GM23248 (cell line): ENCODE data around the gene MOB2.

Experiments
- EZH2 ChIP-seq: fragments of 200-600 bp; sonication (generic); IDR thresholded peaks from 2 replicates; pipeline ENCODE4 v1.6.1; 2018; ENCODE audit warnings: antibody characterized with exemption, mild to moderate bottlenecking; ENCODE audit not compliant: insufficient read depth, poor library complexity, severe bottlenecking
- EZH2phosphoT487 ChIP-seq: fragments of 200-600 bp; sonication (generic); IDR thresholded peaks from 2 replicates; pipeline ENCODE4 v1.6.1; 2018; ENCODE audit warnings: antibody characterized with exemption, moderate library complexity, mild to moderate bottlenecking, low read depth; ENCODE audit not compliant: insufficient read depth

GRCh38 chr11:1458340-1459218, 28.0 kb downstream of the MOB2 start:
- no peak for TF ChIP-seq EZH2
- no peak for TF ChIP-seq EZH2phosphoT487
